Body of pancreas (tissue), 4 donors: Measurements from ENCODE around the gene ANKRD11.

Experiments
- CTCF ChIP-seq, 7 experiments: fragments of 450-650 bp in 4 of 7; fragments of 200-600 bp in 3 of 7; sonication (generic) in 3 of 7; IDR thresholded peaks; one replicate each; pipeline ENCODE4 v1.5.1; 2016 to 2019; ENCODE audit warnings: antibody characterized with exemption in 7 of 7
- POLR2A ChIP-seq, 3 donors: fragments of 450-650 bp; IDR thresholded peaks; one replicate each; pipeline ENCODE4 v1.6.1; 2016; ENCODE audit warnings: antibody characterized with exemption in 3 of 3, mild to moderate bottlenecking in 2 of 3

- TF ChIP-seq CTCF (IDR thresholded peaks at IDR 0.05) (no peak), POLR2A (IDR thresholded peaks at IDR 0.05) (no peak)
Measured at GRCh38 chr16:89366561-89367537, 123.5 kb downstream of the ANKRD11 start.
